GM23248 (cell line): ENCODE measurements around the gene TAF1.
"Not testable (repeated sequence)": the region's sequence is repeated elsewhere in the genome, so short reads cannot be mapped to it uniquely, and the experiment has no call there.

Experiments
- EZH2 ChIP-seq: fragments of 200-600 bp; sonication (generic); IDR thresholded peaks from 2 replicates; pipeline ENCODE4 v1.6.1; 2018; ENCODE audit warnings: antibody characterized with exemption, mild to moderate bottlenecking; ENCODE audit not compliant: insufficient read depth, poor library complexity, severe bottlenecking
- EZH2phosphoT487 ChIP-seq: fragments of 200-600 bp; sonication (generic); IDR thresholded peaks from 2 replicates; pipeline ENCODE4 v1.6.1; 2018; ENCODE audit warnings: antibody characterized with exemption, moderate library complexity, mild to moderate bottlenecking, low read depth; ENCODE audit not compliant: insufficient read depth

DNA sequence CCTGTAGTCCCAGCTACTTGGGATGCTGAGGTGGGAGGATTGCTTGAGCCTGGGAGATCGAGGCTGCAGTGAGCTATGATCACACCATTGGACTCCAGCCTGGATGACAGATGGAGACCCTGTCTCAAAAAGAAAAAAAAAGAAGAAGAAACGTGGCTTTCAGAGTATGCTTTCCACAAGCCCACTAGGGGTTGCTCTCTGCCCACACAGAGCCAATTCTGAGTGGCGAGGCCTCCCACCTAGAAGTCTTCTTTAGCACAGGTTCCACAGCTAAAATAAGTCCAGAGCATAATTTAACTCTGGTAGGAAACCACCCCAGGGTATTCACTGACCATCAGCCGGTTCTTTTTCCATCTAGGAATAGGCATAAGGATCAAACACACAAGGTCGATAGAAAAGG is 50.1 kb downstream of the TAF1 start:
- TF ChIP-seq EZH2phosphoT487, EZH2: not testable (repeated sequence)
